Ovary (tissue), 9 donors: ENCODE measurements around the gene TSPEAR. TPM values are rescaled to one million over a fixed set of nuclear protein-coding genes. Genes with fewer than 3 reads are reported as not detected.

Experiments
- DNase-seq, 5 donors: peaks; one replicate each; pipeline ENCODE4 v3.0.0-alpha.2; 2019 to 2020
- H3K27ac ChIP-seq, 2 donors: fragments of 200-600 bp; one replicate each; pipeline versions ENCODE4 v1.5.1 to v1.8.0; 2019 to 2022
- H3K27me3 ChIP-seq: fragments of 200-600 bp; one replicate; pipeline ENCODE4 v1.8.0; 2022
- H3K36me3 ChIP-seq: fragments of 200-600 bp; sonication (generic); one replicate; pipeline ENCODE4 v1.5.1; 2019
- H3K4me1 ChIP-seq: one replicate; pipeline ENCODE4 v1.8.1; 2013; ENCODE audit warnings: mild to moderate bottlenecking, moderate library complexity; ENCODE audit not compliant: insufficient read depth
- H3K4me3 ChIP-seq: fragments of 200-600 bp; sonication (generic); one replicate; pipeline ENCODE4 v1.5.1; 2017
- H3K9me3 ChIP-seq, 2 donors: fragments of 200-600 bp in 1 of 2; sonication (generic) in 1 of 2; one replicate each; pipeline versions ENCODE4 v1.5.1 to v1.8.1; 2013 to 2019; ENCODE audit warnings: mild to moderate bottlenecking in 1 of 2, moderate library complexity in 1 of 2
- CTCF ChIP-seq, 3 donors: fragments of 450-650 bp in 2 of 3; fragments of 200-600 bp in 1 of 3; IDR thresholded peaks; one replicate each; pipeline versions ENCODE4 v1.5.1 to v1.8.0; 2016 to 2022; ENCODE audit warnings: antibody characterized with exemption in 3 of 3, mild to moderate bottlenecking in 1 of 3
- EP300 ChIP-seq: sonication (generic); formaldehyde crosslinking; IDR thresholded peaks from one replicate; pipeline ENCODE4 v1.6.1; 2017; ENCODE audit warnings: antibody characterized with exemption
- POLR2A ChIP-seq: fragments of 450-650 bp; IDR thresholded peaks from one replicate; pipeline ENCODE4 v1.6.1; 2017; ENCODE audit warnings: antibody characterized with exemption, mild to moderate bottlenecking, moderate library complexity
- WGBS, 3 donors: extraction: QIAGEN DNeasy Blood & Tissue Kit in 1 of 3; methylation state at CpG; one replicate each; pipeline versions ENCODE4 v1.1.5 to v1.1.7; 2013 to 2017; 5-methylcytosine and 5-hydroxymethylcytosine counted together
- intact Hi-C, 4 donors: fragments of 100-400 bp; cut with DNase I; formaldehyde crosslinking; loops; one replicate each; pipeline versions ENCODE4 v1.11.0 to v1.15.1; 2022 to 2023
- polyA plus RNA-seq, 2 donors: library from polyadenylated mRNA; stranded (reverse); fragments of 200-250 nt in 1 of 2; fragments of 350-450 nt in 1 of 2; fragmentation: Illumina TruSeq in 1 of 2; extraction: RNeasy Lipid Tissue Mini Kit (QIAGEN cat#74804) in 1 of 2; gene quantifications; one replicate each; pipeline ENCODE4 v1.2.3, GENCODE V29; 2013 to 2014
- total RNA-seq, 7 donors: library from RNA; depleted of rRNA in 2 of 7; stranded (reverse); fragments of >200 nt in 2 of 7; fragmentation: NEBNext Ultra II Directional in 3 of 7; extraction: Animal tissue kit (Norgen Biotek cat#: 25700) in 3 of 7; gene quantifications; one replicate each; pipeline versions ENCODE4 v1.1.0 to v1.2.4, GENCODE V29; 2016 to 2023
- donor health status: DM: no; HTN: no; CAD: no; lungs with moderate emphysema.
- donor health status: DM: no; HTN: no; CAD: no.
- donor health status: Bipolar disorder and iron deficiency.
- donor health status: DM: yes; HTN: yes; CAD: no.
- donor health status: DM: no; HTN: no; CAD: no.
- donor health status: DM: yes; HTN: yes; CAD: no.

Gene TSPEAR
- total and polyA plus RNA-seq, 9 donors = 0.07 to 0.27 (median 0.11) TPM; not detected in 4

DNA sequence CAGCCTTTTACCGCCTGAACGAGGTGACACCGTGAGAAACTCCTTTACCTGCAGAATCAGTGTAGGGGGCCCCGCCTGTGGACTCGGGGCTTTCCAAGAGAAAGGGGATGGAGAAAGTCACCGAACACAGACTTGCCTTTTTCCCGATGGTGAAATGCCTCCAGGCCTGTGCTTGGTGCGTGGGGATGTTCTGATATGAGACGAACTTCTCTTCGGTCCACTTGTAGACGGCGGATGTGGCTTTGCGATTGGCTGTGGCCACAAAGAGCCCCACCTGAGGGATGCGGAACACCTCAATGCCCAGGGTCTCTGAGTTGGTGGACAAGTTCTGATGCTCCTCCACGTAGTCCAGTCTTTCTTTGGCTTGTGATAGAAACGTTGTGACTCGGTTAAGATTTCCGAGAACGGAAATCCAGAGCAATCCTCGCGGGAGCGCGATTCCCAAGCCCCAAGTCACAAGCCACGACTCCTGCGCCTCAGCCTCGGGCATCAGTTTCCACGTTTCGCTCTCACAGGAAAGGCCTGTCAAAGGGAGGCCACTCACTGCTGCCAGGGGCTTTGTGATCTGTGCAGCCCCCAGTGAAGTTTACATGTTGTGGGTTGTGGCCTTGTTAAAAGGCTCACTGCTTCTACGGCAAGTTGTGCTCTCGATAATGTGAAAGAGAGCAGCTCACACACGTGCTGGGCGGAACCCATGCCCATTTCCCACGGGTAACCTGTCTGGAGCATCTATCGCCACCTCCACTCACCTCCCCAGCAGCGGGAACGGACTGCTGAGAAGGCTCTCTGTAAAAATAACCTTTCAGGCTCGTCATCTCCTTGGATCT is 184.0 kb downstream of the TSPEAR start:
- Histone ChIP-seq H3K4me1 (no peaks in the 10 kb centered on the region), H3K9me3 (no peaks in the 10 kb centered on the region), H3K36me3 (no peaks in the 10 kb centered on the region), H3K27ac (no peak overlapping the region), H3K4me3 (no peak overlapping the region), H3K27me3 (no peaks in the 10 kb centered on the region)
- intact Hi-C loops = loop anchor here in 1 of 4 donors (10.0 kb wide), 1 partner anchor 197 kb away; no protein-coding TSS in a partner anchor
- DNase-seq = no peak
- 86 to 92% (median 87%) methylated on average over 37 of the region's 37 CpGs for WGBS, 3 donors
- no peak for TF ChIP-seq CTCF (IDR thresholded peaks at IDR 0.05)
- no peak for TF ChIP-seq POLR2A
- TF ChIP-seq EP300 = no peak

GRCh38 chr21:44526096-44526997 is 185.0 kb downstream of the TSPEAR start:
- H3K36me3 ChIP-seq = no peaks in the 10 kb centered on the region
- DNase-seq = no peak
- no peaks in the 10 kb centered on the region for H3K9me3 ChIP-seq
- no peak overlapping the region for H3K4me3 ChIP-seq
- intact Hi-C loops = loop anchor here in 1 of 4 donors (10.0 kb wide), 1 partner anchor 198 kb away; no protein-coding TSS in a partner anchor
- H3K4me1 ChIP-seq = no peaks in the 10 kb centered on the region
- WGBS, 3 donors = 81 to 88% (median 86%) methylated on average over 12 of the region's 12 CpGs
- no peaks in the 10 kb centered on the region for H3K27me3 ChIP-seq
- no peak overlapping the region for H3K27ac ChIP-seq
- TF ChIP-seq EP300 = no peak
- TF ChIP-seq CTCF (IDR thresholded peaks at IDR 0.05) = no peak
- TF ChIP-seq POLR2A = no peak

- no peak overlapping the region for H3K4me3 ChIP-seq
- H3K9me3 ChIP-seq = no peaks in the 10 kb centered on the region
- H3K36me3 ChIP-seq = no peaks in the 10 kb centered on the region
- intact Hi-C loops = loop anchor here in 1 of 4 donors (10.0 kb wide), 1 partner anchor 199 kb away; no protein-coding TSS in a partner anchor
- no peaks in the 10 kb centered on the region for H3K27me3 ChIP-seq
- TF ChIP-seq POLR2A (no peak), EP300 (no peak), CTCF (IDR thresholded peaks at IDR 0.05) (no peak)
- H3K27ac ChIP-seq = no peak overlapping the region
- 82 to 85% (median 85%) methylated on average over 20 of the region's 20 CpGs for WGBS, 3 donors
- peak in 1 of 5 donors; percentile 19 for DNase-seq
- H3K4me1 ChIP-seq = no peaks in the 10 kb centered on the region
These were observed 185.8 kb downstream of the TSPEAR start for GRCh38 chr21:44525391-44526095.
